K562 (cell line): Measurements from ENCODE around the gene URGCP. TPM values are rescaled to one million over a fixed set of nuclear protein-coding genes. Genes with fewer than 3 reads are reported as not detected.
A peak's percentile ranks its signal among the peaks of the same experiment; 100 is the strongest.

Experiments
- ATAC-seq: fragments of 200-7000 bp; cut with Tn5 transposase; 3 replicates; pipeline ENCODE4 v1.9.1; 2020; ENCODE audit warnings: moderate library complexity
- BruUV-seq: library from RNA; stranded (reverse); fragments of 400-500 nt; replicated peaks from 2 replicates; lab custom pipeline; 2021; lab: Mats Ljungman, UMichigan
- CTCF ChIA-PET: fragments of 300-600 bp; formaldehyde crosslinking; extraction: SDS; loops from one replicate; lab custom pipeline; 2021; ENCODE audit warnings: low intra/inter-chr PET ratio; lab: Yijun Ruan, JAX
- POLR2A ChIA-PET: fragments of 300-600, 350-650 bp; sonication (Branson Sonifier 250); formaldehyde crosslinking; extraction: SDS; loops from one replicate; lab custom pipeline; 2021; ENCODE audit warnings: antibody characterized with exemption, inconsistent platforms; lab: Yijun Ruan, JAX
- DNase-seq, 4 experiments: peaks; one replicate each; pipeline versions ENCODE4 v3.0.0 to v3.0.0-alpha.2; 2011 to 2018; ENCODE audit warnings: low spot score in 3 of 4, mixed read lengths in 3 of 4; ENCODE audit errors: extremely low read depth in 1 of 4
- FAIRE-seq: peaks from 2 replicates; lab custom pipeline; 2011; peaks lifted over from hg19 to GRCh38; lab: Jason Lieb, UNC
- H2AFZ ChIP-seq: 2 replicates; pipeline ENCODE4 v1.6.0; 2011; ENCODE audit warnings: low read depth, low read length, control low read depth, inconsistent platforms
- H3K27ac ChIP-seq: fragments of 200-600 bp; 3 replicates; pipeline ENCODE4 v1.8.0; 2011; ENCODE audit warnings: low read depth, mild to moderate bottlenecking, control low read depth, inconsistent platforms, low read length, moderate library complexity, mixed read lengths; ENCODE audit errors: extremely low read depth
- H3K27me3 ChIP-seq, 2 experiments: fragments of 300-600 bp in 1 of 2; 2 replicates in 1 of 2; 3 replicates in 1 of 2; pipeline versions ENCODE4 v1.6.0 to v1.8.0; 2011; ENCODE audit warnings: inconsistent platforms in 2 of 2, low read length in 2 of 2, mild to moderate bottlenecking in 1 of 2, mixed read lengths in 1 of 2, moderate library complexity in 1 of 2; ENCODE audit not compliant: control insufficient read depth in 2 of 2, insufficient read depth in 2 of 2
- H3K36me3 ChIP-seq: fragments of 300-600 bp; 3 replicates; pipeline ENCODE4 v1.8.0; 2011; ENCODE audit warnings: mild to moderate bottlenecking, low read length, inconsistent platforms; ENCODE audit not compliant: control insufficient read depth, insufficient read depth
- H3K4me1 ChIP-seq, 2 experiments: fragments of 200-600 bp in 1 of 2; replicated peaks in 1 of 2; 2 replicates in 1 of 2; 3 replicates in 1 of 2; pipeline versions ENCODE4 v1.5.1 to v1.8.0; 2011; ENCODE audit warnings: inconsistent platforms in 2 of 2, low read length in 2 of 2, mild to moderate bottlenecking in 1 of 2, mixed read lengths in 1 of 2, moderate library complexity in 1 of 2; ENCODE audit not compliant: control insufficient read depth in 2 of 2, insufficient read depth in 2 of 2
- H3K4me2 ChIP-seq: 2 replicates; pipeline ENCODE4 v1.6.1; 2011; ENCODE audit warnings: low read length, control low read depth, inconsistent platforms, mixed read lengths; ENCODE audit not compliant: insufficient read depth
- H3K4me3 ChIP-seq: fragments of 200-600 bp; sonication (generic), shearing (Covaris generic); 2 replicates; pipeline ENCODE4 v1.5.1; 2016; ENCODE audit warnings: control low read depth, inconsistent platforms
- H3K79me2 ChIP-seq: fragments of 200-600 bp; 3 replicates; pipeline ENCODE4 v1.8.0; 2011; ENCODE audit warnings: low read length, inconsistent platforms; ENCODE audit not compliant: control insufficient read depth, insufficient read depth
- H3K9ac ChIP-seq, 2 experiments: 2 replicates each; pipeline versions ENCODE4 v1.6.0 to v1.6.1; 2011; ENCODE audit warnings: low read depth in 2 of 2, low read length in 2 of 2, control low read depth in 1 of 2, inconsistent platforms in 1 of 2, mild to moderate bottlenecking in 1 of 2, mixed read lengths in 1 of 2; ENCODE audit not compliant: insufficient read depth in 1 of 2
- H3K9me1 ChIP-seq: one replicate; pipeline ENCODE4 v1.6.0; 2011; ENCODE audit warnings: inconsistent platforms, mild to moderate bottlenecking, low read length, moderate library complexity; ENCODE audit not compliant: control insufficient read depth, insufficient read depth
- H3K9me3 ChIP-seq: replicated peaks from 2 replicates; pipeline ENCODE4 v1.5.1; 2011; ENCODE audit warnings: low read depth, low read length, inconsistent platforms; ENCODE audit not compliant: control insufficient read depth, insufficient read depth
- H4K20me1 ChIP-seq: replicated peaks from 2 replicates; pipeline ENCODE4 v1.6.1; 2011; ENCODE audit warnings: low read length, inconsistent platforms, mixed read lengths; ENCODE audit not compliant: control insufficient read depth, insufficient read depth
- EHMT2 ChIP-seq: fragments of 450-650 bp; IDR thresholded peaks from 2 replicates; pipeline ENCODE4 v1.6.1; 2018; ENCODE audit warnings: antibody characterized with exemption
- FOSL1 ChIP-seq: fragments of 200-800 bp; sonication (Bioruptor generic); conservative IDR thresholded peaks from 2 replicates; pipeline ENCODE4 v1.6.1; 2016; ENCODE audit warnings: missing genetic modification characterization, missing compliant biosample characterization
- REST ChIP-seq, 2 experiments: fragments of 450-650 bp; formaldehyde crosslinking in 1 of 2; IDR thresholded peaks; 2 replicates each; pipeline versions ENCODE4 v1.4.0 to v1.6.1; 2014 to 2020; ENCODE audit warnings: mild to moderate bottlenecking in 2 of 2, borderline replicate concordance in 1 of 2, low read depth in 1 of 2
- SPI1 ChIP-seq: IDR thresholded peaks from 2 replicates; pipeline ENCODE4 v1.6.1; 2011; ENCODE audit warnings: low read depth, low read length, control low read depth, borderline replicate concordance
- ZNF785 ChIP-seq: fragments of 250-450 bp; sonication (Bioruptor Pico); IDR thresholded peaks from 2 replicates; pipeline ENCODE4 v1.4.0; 2020; ENCODE audit warnings: mild to moderate bottlenecking
- WGBS: fragments of 100-300 bp; shearing (Covaris generic); methylation state at CpG from one replicate; pipeline ENCODE4 v1.1.6; 2016; ENCODE audit warnings: low coverage, mixed read lengths; ENCODE audit not compliant: insufficient coverage; ENCODE audit errors: missing lambda C conversion rate; 5-methylcytosine and 5-hydroxymethylcytosine counted together
- in situ Hi-C: fragments of 300-500 bp; cut with MboI; formaldehyde crosslinking; loops from 4 replicates; pipeline ENCODE4 v1.15.0; 2018; ENCODE audit warnings: inconsistent platforms, mixed read lengths
- intact Hi-C: fragments of 100-400 bp; cut with micrococcal nuclease; formaldehyde crosslinking; loops from 2 replicates; pipeline ENCODE4 v1.14.2; 2022
- polyA plus RNA-seq, 8 experiments: library from polyadenylated mRNA; depleted of rRNA in 4 of 8; stranded (reverse) in 5 of 8; unstranded in 3 of 8; fragments of >200 nt; fragmentation: Nextera tagmentation in 2 of 8; fragmentation: Illumina TruSeq in 1 of 8; extraction: Ambion mirVana in 2 of 8; extraction: Trizol in 1 of 8; gene quantifications; 2 replicates each; pipeline versions ENCODE4 v1.2.1 to v1.2.3, GENCODE V29; 2011 to 2014; ENCODE audit warnings: inconsistent platforms in 1 of 8, missing spikeins in 1 of 8
- total RNA-seq, 7 experiments: library from RNA; depleted of rRNA in 6 of 7; stranded (reverse); fragments of >200 nt in 6 of 7; fragmentation: Illumina TruSeq in 2 of 7; extraction: Trizol in 2 of 7; gene quantifications; 2 replicates each; pipeline versions ENCODE4 v1.2.1 to v1.2.3, GENCODE V29; 2011 to 2021; ENCODE audit warnings: low replicate concordance in 1 of 7

Gene URGCP
- total and polyA plus RNA-seq, 9 of the 15 experiments (the other 6 are each of a cell fraction or from before 2014, with no cell fraction given) = 1.7 to 25.8 (median 12.5) TPM

GRCh38 chr7:43943417-43944187 is 37.2 kb upstream of the URGCP start:
- H3K4me2 ChIP-seq = no peak overlapping the region
- H3K36me3 ChIP-seq = peaks cover 1% of the 10 kb centered on the region; the same call in 1 of the 3 replicates
- WGBS = 55% methylated on average over 13 of the region's 13 CpGs
- no peak overlapping the region for H3K27ac ChIP-seq
- no peaks in the 10 kb centered on the region for H3K9me1 ChIP-seq
- in situ Hi-C loops = no loop called here
- TF ChIP-seq FOSL1 (tag) = 0 out of 2 replicates have a peak, but pooled peaks have one; percentile 26
- no peak for TF ChIP-seq EHMT2
- TF ChIP-seq SPI1 = 0 out of 2 replicates have a peak, but pooled peaks have one; percentile 17
- H2AFZ ChIP-seq = no peak overlapping the region
- no peak for DNase-seq
- no peaks in the 10 kb centered on the region for H4K20me1 ChIP-seq
- no peak for FAIRE-seq
- CTCF ChIA-PET = no interaction called here
- no peaks in the 10 kb centered on the region; a peak in 1 of 5 replicates for H3K4me1 ChIP-seq
- no peaks in the 10 kb centered on the region for H3K79me2 ChIP-seq
- BruUV-seq = no TSS peak
- intact Hi-C loops = no loop called here
- no peaks in the 10 kb centered on the region for H3K27me3 ChIP-seq
- no peak overlapping the region for H3K4me3 ChIP-seq
- peak overlapping the region in 1 of 2 experiments; percentile 87; a peak in 2 of 4 replicates for H3K9ac ChIP-seq
- H3K9me3 ChIP-seq = no peaks in the 10 kb centered on the region
- POLR2A ChIA-PET = interaction anchor here (0.6 to 1.6 kb wide), 4 partner anchors 9 to 36 kb away, joined by 3 to 6 read pairs (median 4); partner anchors contain the start of gene UBE2D4
- ATAC-seq = no peak

DNA sequence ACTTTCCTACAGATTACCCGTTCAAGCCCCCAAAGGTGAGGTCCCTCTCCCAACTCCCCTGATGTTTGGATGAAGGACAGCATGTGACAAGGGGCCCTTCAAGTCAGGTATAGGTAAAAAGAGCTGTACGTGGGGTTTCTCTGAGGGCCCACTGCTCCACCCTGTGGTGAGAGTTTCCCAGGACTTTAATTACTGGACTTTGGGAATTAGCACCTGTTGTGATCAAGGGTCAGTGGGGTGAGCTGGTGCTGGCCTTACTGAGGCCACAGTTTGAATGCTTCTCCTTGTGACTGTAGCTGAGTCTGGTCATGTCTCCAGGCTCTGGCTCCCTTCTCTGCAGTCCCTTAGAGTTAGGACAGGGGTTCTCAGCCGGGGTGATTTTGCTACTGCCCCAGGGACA is 36.6 kb upstream of the URGCP start:
- DNase-seq (peak in 1 of 4 experiments; percentile 30), FAIRE-seq (peak; percentile 40), ATAC-seq (peak; percentile 77)
- ChIA-PET CTCF (interaction anchor here (0.6 kb wide), 1 partner anchor 11 kb away, joined by 3 read pairs; no protein-coding TSS in a partner anchor), POLR2A (interaction anchor here (0.6 to 1.6 kb wide), 4 partner anchors 9 to 406 kb away, joined by 3 to 6 read pairs (median 4); partner anchors contain the start of gene UBE2D4)
- H2AFZ ChIP-seq = no peak overlapping the region
- H3K9me3 ChIP-seq = no peaks in the 10 kb centered on the region
- BruUV-seq = no TSS peak
- H4K20me1 ChIP-seq = no peaks in the 10 kb centered on the region
- WGBS = 46% methylated on average over 3 of the region's 3 CpGs
- H3K9me1 ChIP-seq = no peaks in the 10 kb centered on the region
- H3K27me3 ChIP-seq = no peaks in the 10 kb centered on the region
- no peak overlapping the region for H3K9ac ChIP-seq
- no peaks in the 10 kb centered on the region for H3K36me3 ChIP-seq
- H3K4me1 ChIP-seq = no peaks in the 10 kb centered on the region; a peak in 1 of 5 replicates
- intact Hi-C loops (no loop called here), in situ Hi-C loops (no loop called here)
- no peak overlapping the region for H3K4me3 ChIP-seq
- no peak overlapping the region for H3K27ac ChIP-seq
- H3K79me2 ChIP-seq = no peaks in the 10 kb centered on the region
- H3K4me2 ChIP-seq = no peak overlapping the region
- TF ChIP-seq ZNF785 (CRISPR knock-in tag) (no peak), REST (IDR thresholded peaks at IDR 0.05; ENCODE audit: borderline replicate concordance) (0 out of 2 replicates have a peak, but pooled peaks have one; percentile 20), REST (CRISPR knock-in tag; IDR thresholded peaks at IDR 0.05; ENCODE audit: low read depth) (no peak)
